GM18519 (cell line): ENCODE data around the gene CYBC1.

ENCODE experiments used
- ATAC-seq: cut with Tn5 transposase; IDR thresholded peaks from one replicate; pipeline ENCODE4 v1.9.1; 2021; ENCODE audit warnings: mild to moderate bottlenecking, moderate library complexity; ENCODE audit not compliant: unreplicated experiment, low FRiP score

Gene CYBC1

DNA sequence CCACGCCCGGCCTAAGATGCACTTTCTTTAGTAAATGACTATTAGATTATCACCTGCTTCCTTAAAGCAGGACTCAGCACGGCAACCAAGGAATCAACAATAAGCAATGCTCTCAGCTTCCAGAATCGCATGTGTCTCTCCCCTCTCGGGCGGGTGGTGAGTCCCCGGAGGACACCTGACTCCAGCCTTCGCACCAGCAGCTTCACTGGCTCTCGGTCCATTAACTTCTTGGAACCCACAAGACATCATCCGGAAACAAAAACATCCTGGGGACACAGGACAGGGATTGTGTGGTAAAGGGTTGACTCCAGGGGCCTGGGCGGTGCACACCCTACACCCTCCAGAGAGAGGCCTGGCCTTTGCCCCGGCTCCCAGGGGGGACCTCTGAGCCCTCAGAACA is 56.3 kb downstream of the CYBC1 start:
- ATAC-seq, result no peak

DNA sequence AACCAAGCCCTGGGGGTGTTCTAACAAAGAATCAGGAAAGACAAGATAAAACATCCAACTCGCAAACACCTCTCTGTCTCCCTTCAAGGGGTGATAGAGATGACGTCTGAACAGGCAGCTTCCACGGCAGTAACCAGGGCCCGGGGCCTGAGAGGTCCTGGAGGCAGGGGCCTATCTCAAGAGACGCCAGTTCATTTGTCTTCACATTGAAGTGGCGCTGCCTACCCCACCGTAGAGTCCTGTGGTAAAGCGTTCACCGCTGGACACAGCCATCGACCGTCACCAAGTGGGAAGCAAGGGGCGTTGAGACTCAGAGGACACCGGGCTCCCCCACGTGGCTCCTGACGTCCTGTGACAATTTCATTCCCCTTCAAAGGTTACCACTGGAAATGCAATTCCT is 57.6 kb downstream of the CYBC1 start:
- ATAC-seq, result no peak
